HCT116 (cell line): ENCODE results near the gene IL17REL. TPM values are rescaled to one million over a fixed set of nuclear protein-coding genes. Genes with fewer than 3 reads are reported as not detected.

Experiments used
- ATAC-seq: fragments of 200-7000 bp; cut with Tn5 transposase; 2 replicates; pipeline ENCODE4 v1.9.1; 2020; ENCODE audit warnings: mild to moderate bottlenecking, moderate library complexity
- BruUV-seq: library from RNA; stranded (reverse); fragments of 400-500 nt; replicated peaks from 2 replicates; lab custom pipeline; 2021; lab: Mats Ljungman, UMichigan
- CTCF ChIA-PET: fragments of 300-600 bp; sonication (Branson Sonifier 250); formaldehyde crosslinking; loops from one replicate; lab custom pipeline; 2021; ENCODE audit warnings: antibody characterized with exemption; lab: Charles Lee
- POLR2A ChIA-PET: fragments of 300-600, 350-600 bp; sonication (Branson Sonifier 250); formaldehyde crosslinking; loops from one replicate; lab custom pipeline; 2021; ENCODE audit warnings: antibody characterized with exemption; lab: Charles Lee
- RAD21 ChIA-PET, 2 experiments: fragments of 300-600 bp; sonication (Branson Sonifier 250); formaldehyde crosslinking; loops; one replicate each; lab custom pipeline; 2023; ENCODE audit warnings: low total read pairs in 2 of 2; ENCODE audit not compliant: uncharacterized antibody in 2 of 2, unreplicated experiment in 2 of 2, low non-redundant PET in 1 of 2; lab: Charles Lee
- DNase-seq: peaks from one replicate; pipeline ENCODE4 v3.0.0-alpha.2; 2010; ENCODE audit warnings: low read depth, low spot score
- H2AFZ ChIP-seq: fragments of 200-600 bp; shearing (Covaris generic), sonication (generic); 2 replicates; pipeline ENCODE4 v1.6.1; 2017; ENCODE audit warnings: low read depth, mixed run types, mixed read lengths, antibody characterized with exemption, low read length; ENCODE audit not compliant: poor library complexity, severe bottlenecking
- H3K27ac ChIP-seq: 2 replicates; pipeline ENCODE4 v1.5.1; 2012; ENCODE audit warnings: low read depth, low read length
- H3K27me3 ChIP-seq: fragments of 200-600 bp; sonication (generic); 2 replicates; pipeline ENCODE4 v1.6.1; 2016; ENCODE audit warnings: mixed run types, low read length, mixed read lengths; ENCODE audit not compliant: insufficient read depth
- H3K36me3 ChIP-seq, 2 experiments: fragments of 200-500 bp in 1 of 2; fragments of 200-600 bp in 1 of 2; sonication (Bioruptor generic) in 1 of 2; sonication (generic) in 1 of 2; 2 replicates each; pipeline versions ENCODE4 v1.5.1 to v1.6.1; 2014 to 2016; ENCODE audit warnings: low read length in 2 of 2, inconsistent platforms in 1 of 2, mixed read lengths in 1 of 2, mixed run types in 1 of 2; ENCODE audit not compliant: insufficient read depth in 2 of 2, control insufficient read depth in 1 of 2
- H3K4me1 ChIP-seq, 2 experiments: fragments of 200-600 bp in 1 of 2; sonication (generic) in 1 of 2; 2 replicates each; pipeline versions ENCODE4 v1.5.1 to v1.6.1; 2012 to 2017; ENCODE audit warnings: low read length in 2 of 2, inconsistent platforms in 1 of 2, mild to moderate bottlenecking in 1 of 2, mixed read lengths in 1 of 2, mixed run types in 1 of 2, moderate library complexity in 1 of 2; ENCODE audit not compliant: insufficient read depth in 2 of 2, control insufficient read depth in 1 of 2
- H3K4me2 ChIP-seq: fragments of 200-600 bp; sonication (generic); 2 replicates; pipeline ENCODE4 v1.6.1; 2017; ENCODE audit warnings: mixed run types, low read length, mixed read lengths
- H3K4me3 ChIP-seq, 2 experiments: fragments of 200-600 bp in 1 of 2; sonication (generic) in 1 of 2; replicated peaks in 1 of 2; 2 replicates each; pipeline ENCODE4 v1.5.1; 2011 to 2016; ENCODE audit warnings: low read length in 2 of 2, control low read depth in 1 of 2, low read depth in 1 of 2, mild to moderate bottlenecking in 1 of 2, mixed read lengths in 1 of 2, mixed run types in 1 of 2
- H3K79me2 ChIP-seq: fragments of 200-600 bp; sonication (generic); 2 replicates; pipeline ENCODE4 v1.6.1; 2017; ENCODE audit warnings: mild to moderate bottlenecking, mixed run types, low read length, moderate library complexity, mixed read lengths; ENCODE audit not compliant: insufficient read depth
- H3K9ac ChIP-seq: fragments of 200-600 bp; sonication (generic); 2 replicates; pipeline ENCODE4 v1.6.1; 2016; ENCODE audit warnings: low read length, mixed read lengths
- H3K9me2 ChIP-seq: fragments of 200-600 bp; sonication (generic), shearing (Covaris generic); 2 replicates; pipeline ENCODE4 v1.6.1; 2017; ENCODE audit warnings: mixed run types, mild to moderate bottlenecking, moderate library complexity; ENCODE audit not compliant: insufficient read depth
- H3K9me3 ChIP-seq, 2 experiments: fragments of 200-500 bp in 1 of 2; fragments of 200-600 bp in 1 of 2; sonication (Bioruptor generic) in 1 of 2; sonication (generic) in 1 of 2; 2 replicates each; pipeline ENCODE4 v1.6.1; 2014 to 2017; ENCODE audit warnings: low read length in 2 of 2, mixed read lengths in 2 of 2, inconsistent platforms in 1 of 2, low read depth in 1 of 2, mild to moderate bottlenecking in 1 of 2, mixed run types in 1 of 2, moderate library complexity in 1 of 2; ENCODE audit not compliant: control insufficient read depth in 1 of 2, insufficient read depth in 1 of 2
- H4K20me1 ChIP-seq: fragments of 200-600 bp; sonication (generic), shearing (Covaris generic); 2 replicates; pipeline ENCODE4 v1.6.1; 2017; ENCODE audit warnings: mixed run types, mild to moderate bottlenecking, moderate library complexity; ENCODE audit not compliant: insufficient read depth
- CBX3 ChIP-seq: IDR thresholded peaks from 2 replicates; pipeline ENCODE4 v1.6.1; 2012; ENCODE audit warnings: low read depth
- CEBPB ChIP-seq: IDR thresholded peaks from 2 replicates; pipeline ENCODE4 v1.6.1; 2012; ENCODE audit warnings: low read depth
- POLR2AphosphoS5 ChIP-seq: IDR thresholded peaks from 2 replicates; pipeline ENCODE4 v1.6.1; 2011; ENCODE audit warnings: mild to moderate bottlenecking, low read depth, low read length, moderate library complexity
- RAD21 ChIP-seq: IDR thresholded peaks from 2 replicates; pipeline ENCODE4 v1.6.1; 2012; ENCODE audit warnings: low read depth, mild to moderate bottlenecking
- SP1 ChIP-seq: IDR thresholded peaks from 2 replicates; pipeline ENCODE4 v1.6.1; 2012; ENCODE audit warnings: low read depth
- ZFX ChIP-seq: fragments of 450-650 bp; IDR thresholded peaks from 2 replicates; pipeline ENCODE4 v1.6.1; 2017
- intact Hi-C: fragments of 100-400 bp; cut with micrococcal nuclease; formaldehyde crosslinking; loops from 2 replicates; pipeline ENCODE4 v1.10.0; 2022
- total RNA-seq: library from RNA; stranded (reverse); gene quantifications from one replicate; pipeline ENCODE4 v1.2.1, GENCODE V29; 2021; ENCODE audit not compliant: unreplicated experiment
- TF ChIP-seq, protein P1 (sequence below): IDR thresholded peaks from 2 replicates; pipeline ENCODE4 v1.6.1; 2011; ENCODE audit warnings: mild to moderate bottlenecking, low read length, moderate library complexity; ENCODE audit not compliant: insufficient replicate concordance; ENCODE audit errors: extremely low read depth
- TF ChIP-seq, protein P2 (sequence below): IDR thresholded peaks from 2 replicates; pipeline ENCODE4 v1.6.1; 2012; ENCODE audit warnings: low read depth

Gene IL17REL
- total RNA-seq, 1 experiment from 2014 or later, result not detected

DNA sequence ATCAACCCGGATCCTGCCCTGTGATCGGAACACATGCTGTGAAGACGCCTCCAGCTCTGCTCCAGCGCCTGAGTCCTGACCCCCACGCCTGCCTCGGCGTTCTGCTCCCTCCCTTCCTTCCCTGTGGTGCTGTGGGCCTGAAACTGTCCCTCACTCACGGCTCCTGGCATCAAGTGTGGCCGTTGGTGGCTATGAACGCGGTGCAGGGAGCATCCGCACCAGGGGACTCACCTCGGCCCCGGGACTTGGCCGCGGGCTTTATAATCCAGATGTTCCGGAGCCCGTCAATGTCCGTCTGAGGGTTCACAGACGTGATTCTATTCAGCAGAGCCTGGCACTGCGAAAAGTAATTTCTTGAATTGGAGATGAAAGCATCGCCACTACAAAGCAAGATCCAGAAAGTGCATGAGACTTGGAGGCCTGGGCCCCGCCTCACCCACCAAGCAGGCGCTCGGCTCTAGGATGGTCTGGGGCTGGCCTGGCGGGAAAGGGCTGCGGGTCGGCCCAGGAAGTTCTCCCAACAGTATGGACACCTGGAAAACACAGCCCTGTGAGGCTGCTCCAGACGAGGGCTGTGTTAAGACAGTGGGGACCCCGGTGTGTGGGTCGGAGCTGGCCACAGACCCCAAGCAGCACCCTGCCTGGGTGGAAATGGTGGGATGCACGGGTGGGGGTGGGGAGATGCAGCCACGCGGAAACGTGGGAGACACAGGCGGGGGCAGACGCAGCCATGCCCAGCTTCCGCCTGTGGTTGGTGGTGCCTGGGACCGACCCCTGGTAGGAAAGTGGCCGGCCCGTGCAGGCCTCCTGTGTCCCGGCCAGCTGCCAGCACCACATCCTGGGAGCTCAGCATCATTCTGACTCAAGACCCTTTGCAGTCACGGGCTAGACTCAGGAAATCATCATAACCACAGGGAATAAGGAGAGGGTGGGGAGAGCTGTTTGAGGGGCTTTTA, 21.8 kb upstream of the IL17REL start:
- Histone ChIP-seq H3K4me2 (no peak overlapping the region), H3K27me3 (no peaks in the 10 kb centered on the region), H4K20me1 (no peaks in the 10 kb centered on the region), H3K9ac (no peak overlapping the region), H3K4me1 (peaks cover 4 to 11% of the 10 kb centered on the region in 2 experiments; a peak in 2 of 4 replicates), H2AFZ (no peak overlapping the region), H3K4me3 (no peak overlapping the region), H3K9me2 (no peaks in the 10 kb centered on the region), H3K36me3 (no peaks in the 10 kb centered on the region), H3K9me3 (peaks cover 0 to 10% of the 10 kb centered on the region in 2 experiments; a peak in 2 of 4 replicates), H3K27ac (no peak overlapping the region), H3K79me2 (no peaks in the 10 kb centered on the region)
- ChIA-PET RAD21 (no interaction called here), POLR2A (no interaction called here), CTCF (no interaction called here)
- ATAC-seq, result no peak
- BruUV-seq, result no TSS peak
- TF ChIP-seq CBX3 (no peak), CEBPB (no peak), SP1 (no peak), ZFX (no peak), POLR2AphosphoS5 (no peak), RAD21 (no peak)
- TF ChIP-seq, protein P1, sequence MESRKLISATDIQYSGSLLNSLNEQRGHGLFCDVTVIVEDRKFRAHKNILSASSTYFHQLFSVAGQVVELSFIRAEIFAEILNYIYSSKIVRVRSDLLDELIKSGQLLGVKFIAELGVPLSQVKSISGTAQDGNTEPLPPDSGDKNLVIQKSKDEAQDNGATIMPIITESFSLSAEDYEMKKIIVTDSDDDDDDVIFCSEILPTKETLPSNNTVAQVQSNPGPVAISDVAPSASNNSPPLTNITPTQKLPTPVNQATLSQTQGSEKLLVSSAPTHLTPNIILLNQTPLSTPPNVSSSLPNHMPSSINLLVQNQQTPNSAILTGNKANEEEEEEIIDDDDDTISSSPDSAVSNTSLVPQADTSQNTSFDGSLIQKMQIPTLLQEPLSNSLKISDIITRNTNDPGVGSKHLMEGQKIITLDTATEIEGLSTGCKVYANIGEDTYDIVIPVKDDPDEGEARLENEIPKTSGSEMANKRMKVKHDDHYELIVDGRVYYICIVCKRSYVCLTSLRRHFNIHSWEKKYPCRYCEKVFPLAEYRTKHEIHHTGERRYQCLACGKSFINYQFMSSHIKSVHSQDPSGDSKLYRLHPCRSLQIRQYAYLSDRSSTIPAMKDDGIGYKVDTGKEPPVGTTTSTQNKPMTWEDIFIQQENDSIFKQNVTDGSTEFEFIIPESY, result no peak
- TF ChIP-seq, protein P2, sequence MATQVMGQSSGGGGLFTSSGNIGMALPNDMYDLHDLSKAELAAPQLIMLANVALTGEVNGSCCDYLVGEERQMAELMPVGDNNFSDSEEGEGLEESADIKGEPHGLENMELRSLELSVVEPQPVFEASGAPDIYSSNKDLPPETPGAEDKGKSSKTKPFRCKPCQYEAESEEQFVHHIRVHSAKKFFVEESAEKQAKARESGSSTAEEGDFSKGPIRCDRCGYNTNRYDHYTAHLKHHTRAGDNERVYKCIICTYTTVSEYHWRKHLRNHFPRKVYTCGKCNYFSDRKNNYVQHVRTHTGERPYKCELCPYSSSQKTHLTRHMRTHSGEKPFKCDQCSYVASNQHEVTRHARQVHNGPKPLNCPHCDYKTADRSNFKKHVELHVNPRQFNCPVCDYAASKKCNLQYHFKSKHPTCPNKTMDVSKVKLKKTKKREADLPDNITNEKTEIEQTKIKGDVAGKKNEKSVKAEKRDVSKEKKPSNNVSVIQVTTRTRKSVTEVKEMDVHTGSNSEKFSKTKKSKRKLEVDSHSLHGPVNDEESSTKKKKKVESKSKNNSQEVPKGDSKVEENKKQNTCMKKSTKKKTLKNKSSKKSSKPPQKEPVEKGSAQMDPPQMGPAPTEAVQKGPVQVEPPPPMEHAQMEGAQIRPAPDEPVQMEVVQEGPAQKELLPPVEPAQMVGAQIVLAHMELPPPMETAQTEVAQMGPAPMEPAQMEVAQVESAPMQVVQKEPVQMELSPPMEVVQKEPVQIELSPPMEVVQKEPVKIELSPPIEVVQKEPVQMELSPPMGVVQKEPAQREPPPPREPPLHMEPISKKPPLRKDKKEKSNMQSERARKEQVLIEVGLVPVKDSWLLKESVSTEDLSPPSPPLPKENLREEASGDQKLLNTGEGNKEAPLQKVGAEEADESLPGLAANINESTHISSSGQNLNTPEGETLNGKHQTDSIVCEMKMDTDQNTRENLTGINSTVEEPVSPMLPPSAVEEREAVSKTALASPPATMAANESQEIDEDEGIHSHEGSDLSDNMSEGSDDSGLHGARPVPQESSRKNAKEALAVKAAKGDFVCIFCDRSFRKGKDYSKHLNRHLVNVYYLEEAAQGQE, result no peak
- intact Hi-C loops, result no loop called here
- DNase-seq, result no peak
